Activated T-helper 9 cell treated with anti-CD3 and anti-CD28 coated beads, Interleukin-2, amount 50 U/mL, for 16 hours (primary cell): ENCODE results near the gene WNT3A.

Source experiments
- DNase-seq: peaks from one replicate; pipeline ENCODE4 v3.0.0-alpha.2; 2020; ENCODE audit warnings: low read depth

The WNT3A gene

DNA sequence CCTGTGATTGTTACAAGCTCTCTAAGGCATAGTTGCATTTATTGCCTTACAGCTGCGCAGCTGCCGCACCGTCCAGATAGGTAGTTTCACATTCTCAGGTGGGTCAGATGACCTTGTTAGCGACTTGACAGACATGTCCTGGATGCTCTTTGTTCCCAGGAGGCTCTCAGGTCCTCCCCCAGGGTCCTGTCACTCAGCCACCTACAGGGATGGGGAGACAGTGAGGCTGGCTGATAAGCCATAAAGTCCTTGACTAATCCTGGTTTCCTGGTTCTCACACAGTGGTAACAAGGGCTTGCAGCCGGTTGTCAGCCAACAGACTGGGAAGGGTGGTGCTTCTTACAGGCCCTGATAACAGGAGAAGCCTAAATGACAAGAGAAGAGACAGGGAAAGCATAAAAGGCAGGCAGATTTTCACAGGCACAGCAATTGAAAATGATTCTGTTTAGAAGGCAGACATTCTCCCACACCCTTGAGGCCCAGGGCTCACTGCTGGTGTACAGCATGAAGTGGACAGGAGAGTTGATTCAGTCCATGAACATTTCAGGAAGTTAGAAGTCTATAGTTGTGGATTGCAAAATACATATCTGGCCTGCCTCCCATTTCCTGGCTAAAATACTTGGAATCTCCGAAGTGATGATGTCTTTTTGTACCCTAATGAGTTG, 78.6 kb downstream of the WNT3A start:
- DNase-seq: no peak

DNA sequence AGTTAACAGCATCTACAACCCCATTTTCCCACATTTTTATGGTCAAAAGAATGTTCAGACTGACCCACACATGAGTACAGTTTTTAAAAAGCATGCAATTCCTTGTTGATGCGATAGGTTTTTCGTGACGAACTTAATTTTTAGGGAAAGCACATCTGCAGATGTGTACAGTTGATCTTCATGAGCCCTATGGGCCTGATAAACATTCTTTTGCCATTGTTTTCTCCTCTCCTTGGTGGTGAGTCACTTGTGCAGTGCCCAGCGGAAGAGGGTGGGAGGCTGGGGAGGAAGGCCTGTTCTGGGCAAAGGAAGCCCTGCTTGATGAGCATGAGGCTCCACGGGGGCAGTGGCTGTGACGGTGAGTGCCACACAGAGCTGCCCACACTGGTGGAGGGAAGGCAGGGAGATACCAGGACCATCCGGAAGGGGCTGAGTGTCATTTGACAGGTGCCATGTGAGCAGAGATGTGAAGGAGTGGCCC, 81.0 kb downstream of the WNT3A start:
- no peak for DNase-seq

DNA sequence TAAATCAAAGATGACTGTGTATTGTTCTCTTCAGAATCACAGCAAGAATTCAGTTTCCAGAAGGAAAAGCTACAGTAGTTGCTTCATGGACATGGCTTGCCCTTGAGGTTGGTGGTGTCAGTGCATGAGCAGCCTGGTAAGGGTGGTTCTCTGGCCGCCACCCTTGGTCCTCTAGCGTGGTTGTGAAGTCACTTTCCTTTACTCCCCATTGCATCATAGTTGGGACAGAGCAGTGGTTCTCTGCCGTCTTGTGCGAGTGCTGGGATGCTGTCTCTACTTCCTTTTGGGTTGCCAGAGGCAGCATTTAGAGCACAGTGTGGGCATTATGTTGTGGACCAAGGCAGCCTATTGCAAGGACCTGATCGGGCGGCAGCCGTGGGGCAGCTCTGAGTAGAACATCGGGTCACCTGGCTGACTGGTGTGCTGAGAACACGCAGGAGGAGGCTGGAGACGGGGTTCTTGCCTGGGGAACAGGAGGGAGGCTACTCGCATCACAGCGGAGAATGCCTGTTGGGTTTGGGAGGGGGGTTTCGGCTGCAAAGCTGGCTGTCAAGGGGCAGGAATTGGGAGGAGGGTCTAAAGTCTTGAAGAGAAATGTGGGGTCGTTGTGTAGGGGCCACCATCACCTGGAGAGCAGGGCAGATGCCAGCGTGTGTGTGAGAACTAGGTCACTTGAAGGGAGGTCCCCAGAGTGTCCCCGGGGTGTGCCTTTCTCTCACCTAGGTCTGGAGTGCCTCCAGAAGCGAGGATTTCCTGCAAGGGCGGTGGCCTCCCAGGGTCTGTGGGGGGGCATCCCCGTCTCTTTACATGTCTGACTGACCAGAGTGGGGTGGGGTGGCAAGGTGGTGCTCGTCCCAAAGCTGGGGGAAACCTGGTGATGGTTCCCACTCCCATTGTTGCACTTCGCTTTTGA, 82.0 kb downstream of the WNT3A start:
- no peak for DNase-seq

DNA sequence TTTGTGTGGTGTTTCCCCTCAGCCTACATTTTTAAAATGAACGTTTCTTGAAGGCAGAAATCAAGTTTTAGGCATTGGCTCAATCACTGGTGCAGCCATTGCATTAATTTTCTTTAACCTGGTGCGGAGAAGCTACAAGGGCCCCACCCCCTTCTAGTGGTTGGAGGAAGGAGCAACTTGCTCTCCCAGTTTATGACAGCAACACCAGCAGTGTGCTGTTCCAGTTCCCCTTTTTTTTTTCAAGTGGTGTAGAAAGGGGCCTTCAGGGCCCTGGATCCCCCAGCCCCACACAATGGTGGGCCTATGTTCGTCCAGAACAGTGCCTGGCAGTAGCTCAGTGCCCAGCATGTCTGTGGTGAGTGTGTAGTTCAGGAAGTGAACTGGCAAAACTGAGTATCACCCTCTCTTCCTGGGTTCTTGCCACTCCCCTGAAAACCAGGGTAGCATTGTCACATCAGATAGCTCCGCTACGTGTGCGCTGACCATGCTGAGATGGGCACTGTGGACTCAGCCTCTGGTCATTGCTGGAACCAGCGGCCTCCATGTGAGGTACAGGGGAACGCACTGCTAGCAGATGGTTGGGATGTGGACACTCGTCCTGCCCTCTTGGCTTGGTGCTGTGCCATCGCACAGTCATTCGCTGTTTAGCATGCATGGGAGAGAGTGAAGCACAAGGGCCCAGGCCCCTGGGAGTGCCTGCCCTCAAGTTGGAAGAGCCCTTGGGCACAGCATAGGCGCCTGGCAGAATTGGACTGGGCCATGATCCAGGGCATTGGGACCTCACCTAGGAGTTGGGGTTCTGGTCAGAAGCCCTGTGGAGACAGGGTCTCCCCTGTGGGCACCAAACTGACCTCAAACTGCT, 83.0 kb downstream of the WNT3A start:
- DNase-seq: no peak

DNA sequence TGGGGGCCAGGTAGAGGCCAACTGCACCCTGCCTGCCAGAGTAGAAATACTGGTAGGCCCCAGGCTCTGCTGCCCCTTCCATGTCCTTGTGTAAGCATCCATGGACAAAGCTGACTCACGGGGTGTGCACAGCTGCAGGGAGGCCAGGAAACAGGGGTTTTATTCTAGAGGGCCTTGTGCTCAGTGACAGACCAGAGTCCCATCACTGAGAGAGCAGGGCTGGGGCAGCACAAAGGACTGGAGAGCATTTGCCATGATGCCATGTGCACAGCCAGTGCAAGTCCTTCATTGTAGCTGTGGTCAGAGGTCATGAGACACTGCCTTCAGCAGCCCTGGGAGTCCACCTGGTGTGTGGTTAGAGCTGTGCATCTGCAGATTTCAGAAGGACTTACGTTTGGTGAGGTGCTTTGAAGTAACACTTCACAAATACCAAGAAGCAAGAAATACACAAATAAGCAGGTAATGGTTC, 83.8 kb downstream of the WNT3A start:
- no peak for DNase-seq

DNA sequence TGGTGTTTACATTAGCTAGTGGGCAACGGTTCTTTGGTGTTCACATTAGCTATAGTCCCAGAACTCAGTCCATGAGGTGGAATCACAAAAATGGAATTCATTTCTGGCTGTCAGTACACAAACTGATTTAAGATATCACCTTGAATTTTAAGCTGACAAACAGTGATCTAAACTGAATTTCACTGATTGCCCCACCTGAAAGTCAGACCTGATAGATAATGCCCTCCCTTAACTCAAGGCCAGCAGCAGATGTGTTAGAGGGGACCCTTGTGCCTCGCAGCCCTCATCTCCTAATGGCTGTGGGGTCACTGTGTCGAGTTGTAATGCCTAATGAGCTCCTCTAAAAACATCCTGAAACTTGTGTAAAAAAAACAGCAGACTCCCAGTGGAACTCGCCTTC, 84.3 kb downstream of the WNT3A start:
- no peak for DNase-seq

DNA sequence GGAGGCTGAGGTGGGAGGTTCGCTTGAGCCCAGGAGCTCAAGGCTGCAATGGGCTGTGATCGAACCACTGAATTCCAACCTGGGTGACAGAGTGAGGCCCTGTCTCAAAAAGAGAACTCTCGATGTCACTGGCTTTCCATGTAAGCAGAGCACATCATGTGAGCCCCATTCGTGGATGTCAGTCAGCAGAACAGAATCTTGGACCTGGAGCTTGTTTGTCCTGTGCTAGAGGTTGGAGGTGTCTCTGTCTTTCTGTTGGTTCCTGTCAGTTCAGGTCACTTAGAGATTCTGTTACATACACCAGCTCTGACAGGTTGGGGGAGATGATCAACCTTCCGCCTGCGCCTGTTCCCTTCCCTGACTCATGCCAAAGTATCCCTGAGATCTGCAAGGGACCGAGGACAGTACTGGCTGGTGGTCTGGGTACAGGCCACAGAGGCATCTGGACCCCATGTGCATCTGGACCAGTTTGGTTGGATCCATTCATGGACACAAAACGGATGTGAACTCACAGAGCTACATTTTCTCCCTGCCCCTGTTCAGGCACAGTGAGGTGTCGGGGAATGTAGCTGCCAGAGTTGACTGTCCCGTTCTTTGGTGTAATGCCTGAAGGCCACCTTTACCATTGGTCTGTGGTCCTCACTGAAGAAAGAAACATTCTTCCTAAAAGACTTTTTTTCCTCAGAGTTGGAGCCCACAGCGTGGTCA, 85.7 kb downstream of the WNT3A start:
- no peak for DNase-seq

DNA sequence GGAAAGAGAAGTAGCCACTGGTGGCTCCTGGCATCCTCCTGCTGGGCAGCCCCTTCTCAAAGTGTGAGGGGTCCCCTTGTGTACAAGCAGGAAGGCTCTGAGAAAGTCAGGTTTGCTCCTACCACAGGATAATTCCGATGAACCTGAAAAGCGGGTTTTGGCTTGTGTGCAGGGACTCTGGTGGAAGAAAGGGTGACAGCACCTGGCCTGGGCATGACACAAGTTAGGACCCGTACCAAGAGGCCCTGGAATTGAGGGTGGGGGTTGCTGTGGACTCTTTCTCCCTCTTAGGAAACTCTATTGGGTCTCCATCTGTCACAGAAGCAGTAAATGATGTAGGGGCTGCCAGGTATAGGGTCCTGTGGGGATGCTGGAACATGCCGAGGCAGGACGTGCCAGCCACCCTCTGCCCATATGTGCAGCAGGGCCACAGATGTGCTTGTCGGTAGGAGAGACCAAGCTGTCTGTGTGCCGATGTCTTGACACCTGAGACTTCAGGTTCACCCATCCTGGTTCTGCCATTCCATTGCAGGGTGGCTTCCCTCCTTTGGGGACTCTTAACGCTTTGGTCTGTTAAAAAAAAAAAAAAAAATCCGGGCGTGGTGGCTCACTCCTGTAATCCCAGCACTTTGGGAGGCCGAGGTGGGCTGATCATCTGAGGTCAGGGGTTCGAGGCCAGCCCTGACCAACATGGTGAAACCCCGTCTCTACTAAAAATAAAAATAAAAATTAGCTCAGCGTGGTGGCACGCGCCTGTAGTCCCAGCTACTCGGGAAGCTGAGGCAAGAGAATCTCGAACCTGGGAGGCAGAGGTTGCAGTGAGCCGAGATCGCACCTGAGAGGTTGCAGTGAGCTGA, 86.5 kb downstream of the WNT3A start:
- no peak for DNase-seq

DNA sequence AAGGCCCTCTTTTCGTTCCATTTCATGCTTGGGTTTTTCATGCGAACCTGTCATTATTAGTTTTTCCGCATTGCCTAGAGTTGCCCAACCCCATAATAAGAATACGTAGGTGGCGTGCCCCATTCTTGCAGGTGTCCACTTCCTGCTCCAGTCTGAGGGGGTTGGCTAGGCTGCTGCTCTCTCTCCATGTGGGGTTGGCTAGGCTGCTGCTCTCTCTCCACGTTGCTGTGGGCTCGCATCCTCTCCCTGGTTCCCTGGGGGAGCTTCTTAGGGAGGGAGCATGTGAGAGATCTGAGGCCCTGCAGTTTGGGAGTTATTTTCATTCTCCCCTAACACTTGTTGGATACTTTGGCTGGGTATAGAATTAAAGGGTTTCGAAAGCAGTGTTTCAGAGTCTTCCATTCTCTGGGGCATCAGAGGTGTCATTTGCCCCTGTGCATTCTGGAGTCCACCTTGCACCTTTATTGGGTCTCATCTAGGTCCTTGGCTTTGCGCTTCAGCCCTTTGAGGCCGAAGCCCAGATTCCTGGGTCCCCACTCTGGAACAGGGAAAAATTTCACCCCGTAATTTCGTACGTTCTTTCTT, 87.7 kb downstream of the WNT3A start:
- no peak for DNase-seq

DNA sequence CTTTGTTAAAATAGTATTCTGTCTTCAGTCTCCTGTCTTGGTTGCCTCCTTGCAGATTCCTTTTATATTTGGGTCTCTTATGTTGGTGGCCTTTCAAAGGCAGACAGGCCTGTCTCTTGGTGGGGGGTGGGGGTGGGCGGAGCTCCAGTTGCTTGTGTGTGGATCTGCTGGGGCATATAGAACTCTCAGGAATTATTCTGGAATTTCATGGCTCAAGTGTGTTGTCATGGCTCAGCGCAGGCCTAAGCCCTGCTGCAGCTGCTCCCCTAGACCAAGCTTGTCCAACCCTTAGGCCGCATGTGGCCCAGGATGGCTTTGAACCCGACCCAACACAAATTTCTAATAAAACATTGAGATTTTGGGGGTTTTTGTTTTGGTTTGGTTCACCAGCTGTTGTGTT, 88.4 kb downstream of the WNT3A start:
- DNase-seq: no peak

DNA sequence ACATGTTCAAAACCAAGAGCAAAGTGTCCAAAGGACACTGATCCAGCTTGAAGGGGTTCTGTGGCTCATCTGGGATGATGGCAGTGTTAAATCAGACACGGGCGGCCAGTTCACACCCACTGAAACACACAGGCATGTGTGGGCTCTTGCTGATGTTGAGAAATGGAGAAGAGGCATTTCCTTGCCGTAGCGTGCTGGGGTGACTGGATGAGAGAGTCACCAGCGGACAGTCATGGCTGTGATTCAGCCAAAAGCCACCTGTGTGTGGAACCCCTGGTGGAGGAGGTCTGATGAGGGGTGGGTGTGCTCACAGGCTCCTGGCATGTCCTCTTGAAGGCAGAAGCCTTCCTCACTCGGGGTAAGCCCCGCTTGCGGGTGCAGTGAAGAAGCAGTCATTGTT, 89.1 kb downstream of the WNT3A start:
- no peak for DNase-seq

DNA sequence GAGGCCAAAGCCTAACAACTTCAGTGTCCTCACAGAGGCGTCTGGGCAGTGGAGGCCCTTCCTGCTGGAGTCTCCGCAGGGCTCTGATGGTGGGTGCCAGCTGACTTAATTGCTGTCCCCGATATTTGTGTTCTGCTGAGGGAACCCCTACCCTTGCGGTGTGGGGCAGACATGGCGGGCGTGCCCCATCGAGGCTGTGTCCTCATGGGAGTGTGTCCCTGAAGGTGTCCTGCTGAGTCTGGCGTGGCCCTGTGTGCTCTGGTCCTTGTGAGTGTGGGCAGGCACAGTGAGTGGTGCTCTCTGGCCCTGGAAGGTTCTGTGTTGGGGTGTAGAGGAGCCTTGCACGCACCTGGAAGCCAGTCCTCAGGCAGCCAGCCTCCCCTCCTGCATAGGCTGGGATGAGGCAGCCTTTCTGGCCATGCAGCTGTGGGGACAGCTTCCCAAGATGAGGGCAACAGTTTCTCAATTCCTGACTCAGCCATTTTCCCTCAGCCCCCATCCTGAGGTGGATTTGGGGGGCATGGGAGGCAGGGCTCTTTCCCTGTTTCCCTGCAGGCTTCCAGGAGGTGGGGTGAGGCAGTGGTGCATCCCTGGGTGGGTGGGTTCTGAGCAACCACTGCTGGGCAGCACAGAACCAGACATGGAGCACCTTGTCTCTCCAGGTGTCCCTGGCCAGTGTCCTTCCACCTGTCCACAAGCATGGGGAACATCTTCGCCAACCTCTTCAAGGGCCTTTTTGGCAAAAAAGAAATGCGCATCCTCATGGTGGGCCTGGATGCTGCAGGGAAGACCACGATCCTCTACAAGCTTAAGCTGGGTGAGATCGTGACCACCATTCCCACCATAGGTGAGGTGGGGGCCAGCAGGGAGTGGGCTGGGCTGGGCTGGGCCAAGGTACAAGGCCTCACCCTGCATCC, 89.9 kb downstream of the WNT3A start:
- no peak for DNase-seq

DNA sequence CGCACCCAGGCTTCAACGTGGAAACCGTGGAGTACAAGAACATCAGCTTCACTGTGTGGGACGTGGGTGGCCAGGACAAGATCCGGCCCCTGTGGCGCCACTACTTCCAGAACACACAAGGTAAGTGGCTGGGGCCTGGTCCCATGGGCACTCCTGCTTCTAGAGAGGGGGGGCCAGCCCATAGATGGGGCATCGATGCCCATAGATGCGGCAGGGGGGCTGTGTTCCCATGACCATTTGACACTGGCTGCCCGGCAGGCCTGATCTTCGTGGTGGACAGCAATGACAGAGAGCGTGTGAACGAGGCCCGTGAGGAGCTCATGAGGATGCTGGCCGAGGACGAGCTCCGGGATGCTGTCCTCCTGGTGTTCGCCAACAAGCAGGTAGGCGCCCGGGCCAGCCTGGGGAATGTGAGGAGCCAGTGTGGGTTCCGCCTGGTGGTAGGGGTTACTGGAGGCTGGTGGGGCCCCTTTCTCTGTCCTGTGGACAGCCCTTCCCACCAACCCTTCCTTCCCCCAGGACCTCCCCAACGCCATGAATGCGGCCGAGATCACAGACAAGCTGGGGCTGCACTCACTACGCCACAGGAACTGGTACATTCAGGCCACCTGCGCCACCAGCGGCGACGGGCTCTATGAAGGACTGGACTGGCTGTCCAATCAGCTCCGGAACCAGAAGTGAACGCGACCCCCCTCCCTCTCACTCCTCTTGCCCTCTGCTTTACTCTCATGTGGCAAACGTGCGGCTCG, 90.7 kb downstream of the WNT3A start:
- DNase-seq: no peak

DNA sequence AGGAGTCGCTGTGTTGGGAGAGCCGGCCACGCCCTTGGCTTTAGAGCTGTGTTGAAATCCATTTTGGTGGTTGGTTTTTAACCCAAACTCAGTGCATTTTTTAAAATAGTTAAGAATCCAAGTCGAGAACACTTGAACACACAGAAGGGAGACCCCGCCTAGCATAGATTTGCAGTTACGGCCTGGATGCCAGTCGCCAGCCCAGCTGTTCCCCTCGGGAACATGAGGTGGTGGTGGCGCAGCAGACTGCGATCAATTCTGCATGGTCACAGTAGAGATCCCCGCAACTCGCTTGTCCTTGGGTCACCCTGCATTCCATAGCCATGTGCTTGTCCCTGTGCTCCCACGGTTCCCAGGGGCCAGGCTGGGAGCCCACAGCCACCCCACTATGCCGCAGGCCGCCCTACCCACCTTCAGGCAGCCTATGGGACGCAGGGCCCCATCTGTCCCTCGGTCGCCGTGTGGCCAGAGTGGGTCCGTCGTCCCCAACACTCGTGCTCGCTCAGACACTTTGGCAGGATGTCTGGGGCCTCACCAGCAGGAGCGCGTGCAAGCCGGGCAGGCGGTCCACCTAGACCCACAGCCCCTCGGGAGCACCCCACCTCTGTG, 91.6 kb downstream of the WNT3A start:
- no peak for DNase-seq

DNA sequence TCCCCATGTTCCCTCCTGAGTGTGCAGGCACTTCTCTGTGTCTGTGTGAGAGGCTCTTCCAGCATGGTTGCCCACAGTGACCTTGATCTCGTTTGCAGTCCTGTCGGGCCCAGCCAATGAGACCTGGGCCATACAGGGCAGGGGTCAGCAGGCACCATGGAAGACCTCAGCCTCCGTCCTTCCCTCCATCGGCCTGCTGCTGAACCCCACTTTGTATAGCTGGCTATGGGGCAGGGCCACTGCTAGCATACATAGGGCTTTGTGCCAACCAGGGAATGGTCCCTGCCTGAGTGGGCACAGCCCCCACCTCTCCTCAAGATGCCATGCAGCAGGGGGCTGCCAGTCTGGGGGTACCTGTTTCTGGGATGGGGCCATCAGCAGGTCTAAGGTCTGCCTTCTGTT, 92.5 kb downstream of the WNT3A start:
- no peak for DNase-seq

DNA sequence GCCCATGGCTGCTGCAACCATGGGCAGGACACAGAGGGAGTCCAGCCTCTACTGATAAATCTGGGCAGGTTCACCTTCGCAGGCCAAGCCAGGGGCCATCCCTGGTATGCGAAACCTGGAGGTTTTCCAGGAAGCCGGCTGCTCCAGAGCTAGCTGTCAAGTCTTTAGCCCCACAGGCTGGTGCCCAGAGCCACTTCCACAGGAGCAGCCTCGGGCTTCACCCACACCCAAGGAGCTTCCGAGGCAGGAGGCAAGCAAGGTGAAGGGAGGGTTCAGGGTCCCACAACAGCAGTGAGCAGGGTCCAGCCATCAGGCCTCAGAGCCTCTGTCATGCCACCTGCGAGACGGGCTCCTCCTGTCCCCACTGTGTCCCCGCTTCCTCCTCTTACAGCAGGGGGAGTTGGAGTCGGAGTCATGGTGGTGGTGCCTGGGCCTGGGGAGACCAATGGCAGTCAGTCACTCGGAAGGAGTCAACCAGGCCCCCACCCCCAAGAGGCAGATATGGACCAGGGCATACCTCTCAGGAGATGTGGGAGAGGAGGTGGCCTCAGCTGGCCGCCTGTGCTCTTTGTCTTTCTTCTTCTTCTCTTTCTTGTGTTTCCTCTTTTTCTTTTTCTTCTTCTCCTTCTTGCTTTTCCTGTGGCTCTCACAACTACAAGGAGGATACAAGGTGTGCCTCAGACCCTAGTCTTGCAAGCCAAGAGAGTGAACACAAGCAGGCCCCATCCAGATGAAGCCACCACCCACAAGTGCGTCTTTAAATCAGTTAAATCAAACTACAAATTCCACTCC, 94.2 kb downstream of the WNT3A start:
- no peak for DNase-seq

DNA sequence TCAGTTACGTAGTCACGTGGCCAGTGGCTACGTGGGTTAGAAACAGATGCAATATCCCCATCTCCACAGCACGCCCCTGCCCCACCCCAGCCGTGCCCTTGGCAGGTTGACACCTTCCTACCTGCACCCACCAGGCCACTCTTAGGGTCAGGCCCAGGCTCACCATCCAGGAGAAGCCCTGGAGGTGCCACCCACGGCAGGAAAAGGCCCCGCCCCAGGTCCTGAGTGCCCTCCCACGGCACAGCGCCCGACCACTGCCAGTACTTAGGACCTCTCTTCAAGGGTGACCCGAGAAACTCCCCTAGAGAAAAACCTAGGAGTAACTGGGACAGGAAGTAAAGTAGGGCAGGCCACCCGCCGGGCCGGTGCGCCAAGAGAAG, 94.8 kb downstream of the WNT3A start:
- DNase-seq: no peak
